HFFc6 (cell line): ENCODE results near the gene PARD3. TPM values are rescaled to one million over a fixed set of nuclear protein-coding genes. Genes with fewer than 3 reads are reported as not detected.

ENCODE experiments used
- DNase-seq: peaks from one replicate; pipeline ENCODE4 v3.0.0-alpha.2; 2018
- H3K27ac Mint-ChIP-seq: 2 replicates; pipeline ENCODE4 v1.8.0; 2020; ENCODE audit warnings: mild to moderate bottlenecking, mixed read lengths
- H3K27me3 Mint-ChIP-seq: 2 replicates; pipeline ENCODE4 v1.8.0; 2021; ENCODE audit warnings: mild to moderate bottlenecking, moderate library complexity, mixed read lengths; ENCODE audit not compliant: insufficient read depth
- H3K36me3 Mint-ChIP-seq: 2 replicates; pipeline ENCODE4 v1.8.0; 2021; ENCODE audit warnings: low read depth, mixed read lengths
- H3K4me1 Mint-ChIP-seq: 2 replicates; pipeline ENCODE4 v1.8.0; 2020; ENCODE audit warnings: low read depth, mixed read lengths
- H3K4me3 Mint-ChIP-seq: 2 replicates; pipeline ENCODE4 v1.8.0; 2020; ENCODE audit warnings: mild to moderate bottlenecking, moderate library complexity, mixed read lengths
- H3K9me3 Mint-ChIP-seq: 2 replicates; pipeline ENCODE4 v1.8.0; 2020; ENCODE audit warnings: mild to moderate bottlenecking, mixed read lengths
- total RNA-seq, 6 experiments: library from RNA; stranded (reverse); fragmentation: NEBNext Ultra II Directional; extraction: Animal tissue kit (Norgen Biotek cat#: 25700); gene quantifications; 2 replicates in 1 of 6; 3 replicates in 5 of 6; pipeline ENCODE4 v1.2.3, GENCODE V29; 2021
- TF ChIP-seq, protein P1 (sequence below): fragments of 200-600 bp; sonication (generic); IDR thresholded peaks from 2 replicates; pipeline ENCODE4 v1.5.0; 2021; ENCODE audit warnings: antibody characterized with exemption, mild to moderate bottlenecking

Gene PARD3
- total RNA-seq, 6 experiments from 2014 or later, result 19.9 to 24.3 (median 23.1) TPM

DNA sequence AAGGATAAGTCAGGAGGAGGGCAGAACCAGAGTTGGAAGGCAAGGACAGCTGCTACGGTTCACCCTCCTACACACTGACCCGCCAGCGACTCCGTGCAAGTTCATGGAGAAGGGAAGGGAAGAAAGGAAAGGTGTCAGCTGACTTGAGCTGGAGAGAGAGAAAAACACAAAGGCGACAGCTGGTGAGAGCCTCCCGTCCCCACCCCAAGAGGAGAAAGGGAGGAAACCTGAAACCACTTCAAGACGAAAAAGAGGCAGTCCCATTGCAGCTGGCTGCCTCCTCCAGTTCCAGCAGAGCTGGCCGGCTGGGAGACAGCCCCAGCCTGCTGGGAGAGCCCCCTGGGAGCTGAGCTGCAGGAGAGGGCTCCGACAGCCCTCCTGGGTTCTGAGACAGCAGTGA is 75.2 kb downstream of the PARD3 start:
- H3K4me1 Mint-ChIP-seq, result peaks cover 39% of the 10 kb centered on the region
- H3K27me3 Mint-ChIP-seq, result no peaks in the 10 kb centered on the region

DNA sequence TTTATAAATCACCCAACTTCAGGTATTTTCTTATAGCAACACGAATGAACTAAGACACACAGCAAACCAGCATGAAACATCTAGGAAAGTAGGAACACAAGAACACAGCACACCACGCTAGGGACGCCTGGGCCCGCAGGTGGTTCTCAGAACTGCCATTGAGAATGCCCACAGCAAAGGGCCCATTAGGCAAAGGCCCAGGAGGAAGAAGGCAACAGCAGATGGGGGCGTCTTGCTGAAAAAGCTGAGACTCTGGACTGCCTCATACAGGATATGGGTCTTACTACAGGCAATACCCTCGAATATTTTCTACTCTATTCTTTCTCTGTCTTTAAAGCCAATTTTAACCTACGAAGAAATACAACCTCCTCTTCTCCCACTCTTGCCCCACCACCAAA is 77.3 kb downstream of the PARD3 start:
- Mint-ChIP-seq H3K27ac (no peak overlapping the region), H3K9me3 (no peaks in the 10 kb centered on the region), H3K4me3 (no peak overlapping the region), H3K4me1 (peaks cover 39% of the 10 kb centered on the region), H3K36me3 (no peaks in the 10 kb centered on the region; the same call in none of the 2 replicates), H3K27me3 (no peaks in the 10 kb centered on the region)
- TF ChIP-seq, protein P1, sequence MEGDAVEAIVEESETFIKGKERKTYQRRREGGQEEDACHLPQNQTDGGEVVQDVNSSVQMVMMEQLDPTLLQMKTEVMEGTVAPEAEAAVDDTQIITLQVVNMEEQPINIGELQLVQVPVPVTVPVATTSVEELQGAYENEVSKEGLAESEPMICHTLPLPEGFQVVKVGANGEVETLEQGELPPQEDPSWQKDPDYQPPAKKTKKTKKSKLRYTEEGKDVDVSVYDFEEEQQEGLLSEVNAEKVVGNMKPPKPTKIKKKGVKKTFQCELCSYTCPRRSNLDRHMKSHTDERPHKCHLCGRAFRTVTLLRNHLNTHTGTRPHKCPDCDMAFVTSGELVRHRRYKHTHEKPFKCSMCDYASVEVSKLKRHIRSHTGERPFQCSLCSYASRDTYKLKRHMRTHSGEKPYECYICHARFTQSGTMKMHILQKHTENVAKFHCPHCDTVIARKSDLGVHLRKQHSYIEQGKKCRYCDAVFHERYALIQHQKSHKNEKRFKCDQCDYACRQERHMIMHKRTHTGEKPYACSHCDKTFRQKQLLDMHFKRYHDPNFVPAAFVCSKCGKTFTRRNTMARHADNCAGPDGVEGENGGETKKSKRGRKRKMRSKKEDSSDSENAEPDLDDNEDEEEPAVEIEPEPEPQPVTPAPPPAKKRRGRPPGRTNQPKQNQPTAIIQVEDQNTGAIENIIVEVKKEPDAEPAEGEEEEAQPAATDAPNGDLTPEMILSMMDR, result no peak
- DNase-seq, result no peak

More for the DNA sequence above, 75.2 kb downstream of the PARD3 start:
- Mint-ChIP-seq H3K9me3 (no peaks in the 10 kb centered on the region), H3K27ac (peak overlapping the region; percentile 29; the same call in 1 of the 2 replicates), H3K4me3 (peak overlapping the region; percentile 74), H3K36me3 (peaks cover 7% of the 10 kb centered on the region)
- TF ChIP-seq, protein P1, result no peak
- DNase-seq, result peak; percentile 41

DNA sequence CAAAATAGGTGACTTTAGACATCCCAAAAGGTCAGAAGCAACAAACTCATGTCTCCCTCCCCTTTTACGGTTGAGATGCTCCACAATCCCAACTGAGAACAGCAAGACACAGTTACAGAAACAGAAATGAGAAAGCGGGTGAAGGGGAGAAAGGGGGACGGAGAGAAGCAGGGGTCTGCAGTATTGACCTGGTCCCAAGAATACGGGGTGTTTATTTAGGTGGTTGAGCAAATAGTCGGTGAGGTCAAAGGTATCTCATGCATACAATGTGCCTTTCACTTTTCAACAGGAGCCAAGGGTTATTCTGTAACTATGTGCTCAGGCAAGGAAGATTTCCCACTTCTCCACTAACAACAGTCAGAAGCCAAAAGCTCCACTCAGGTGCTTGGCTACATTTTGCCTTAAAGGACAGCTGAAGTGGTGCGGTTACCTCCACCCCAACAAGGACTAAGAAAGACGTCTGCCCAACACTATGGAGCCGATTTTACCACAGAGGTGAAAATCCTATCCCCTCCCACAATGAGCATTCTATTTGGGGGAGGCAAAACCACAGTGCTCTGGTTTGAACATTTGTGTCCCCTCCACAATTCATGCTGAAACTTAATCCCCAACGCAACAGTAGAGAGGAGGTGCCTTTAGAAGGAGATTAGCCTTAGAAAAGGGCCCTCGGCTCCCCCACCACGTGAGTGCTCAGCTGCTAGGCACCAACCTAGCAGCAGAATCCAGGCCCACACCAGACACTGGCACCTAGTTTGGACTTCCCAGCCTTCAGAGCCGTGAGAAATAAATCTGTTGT is 77.9 kb downstream of the PARD3 start:
- Mint-ChIP-seq H3K36me3 (no peaks in the 10 kb centered on the region; the same call in 1 of the 2 replicates), H3K9me3 (no peaks in the 10 kb centered on the region), H3K4me3 (no peak overlapping the region), H3K27ac (no peak overlapping the region), H3K4me1 (peaks cover 39% of the 10 kb centered on the region), H3K27me3 (no peaks in the 10 kb centered on the region)
- DNase-seq, result no peak
- TF ChIP-seq, protein P1, result no peak

DNA sequence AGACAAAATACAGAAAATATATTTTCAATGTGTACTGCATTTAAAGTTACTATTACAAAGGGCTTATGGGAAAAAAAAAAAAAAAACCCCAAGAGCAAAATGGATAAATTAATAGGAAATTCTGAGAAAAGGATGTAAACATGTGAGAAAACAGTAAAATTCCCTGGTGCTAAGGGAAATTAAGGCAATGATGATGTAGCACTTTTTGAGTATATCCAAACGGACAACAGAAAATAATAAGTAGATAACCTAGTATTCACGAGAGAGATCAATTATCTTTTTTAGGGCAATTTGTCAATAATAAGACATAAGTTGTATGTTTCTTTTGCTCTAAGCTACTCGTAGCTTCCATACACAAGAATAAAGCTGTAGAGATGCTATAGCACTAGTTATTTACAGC is 80.2 kb downstream of the PARD3 start:
- TF ChIP-seq, protein P1, result no peak
- H3K9me3 Mint-ChIP-seq, result no peaks in the 10 kb centered on the region

DNA sequence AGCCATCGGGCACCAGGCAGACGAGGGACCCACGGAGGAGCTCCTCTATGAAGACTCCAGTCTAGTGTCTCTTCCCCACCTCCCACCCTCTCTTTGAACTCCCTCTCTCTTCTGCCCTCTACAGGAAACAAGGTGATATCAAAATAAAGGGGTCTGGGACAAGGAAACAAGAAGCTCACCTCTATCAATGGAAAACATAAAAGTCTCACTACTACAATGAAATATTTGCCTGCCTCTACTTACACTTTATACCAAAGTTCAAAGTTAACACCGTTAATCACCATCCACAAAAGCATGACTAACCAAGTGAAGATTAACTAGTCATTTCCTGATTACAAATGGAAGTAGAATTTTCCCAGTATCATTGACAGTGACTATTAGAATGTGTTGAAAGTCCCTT is 82.2 kb downstream of the PARD3 start:
- H3K27me3 Mint-ChIP-seq, result no peaks in the 10 kb centered on the region
- no peak for DNase-seq
- H3K36me3 Mint-ChIP-seq, result no peaks in the 10 kb centered on the region
- H3K4me1 Mint-ChIP-seq, result peaks cover 33% of the 10 kb centered on the region
- peak overlapping the region; percentile 81 for H3K27ac Mint-ChIP-seq
- H3K9me3 Mint-ChIP-seq, result no peaks in the 10 kb centered on the region
- H3K4me3 Mint-ChIP-seq, result peak overlapping the region; percentile 68
- TF ChIP-seq, protein P1, result peak; percentile 49

More for the DNA sequence above, 80.2 kb downstream of the PARD3 start:
- Mint-ChIP-seq H3K27ac (no peak overlapping the region), H3K36me3 (no peaks in the 10 kb centered on the region), H3K4me1 (peaks cover 38% of the 10 kb centered on the region), H3K27me3 (no peaks in the 10 kb centered on the region), H3K4me3 (no peak overlapping the region)
- DNase-seq, result no peak
